GM19238 (cell line): ENCODE measurements around the gene NANS.

Experiments
- DNase-seq: peaks from one replicate; pipeline ENCODE4 v3.0.0; 2011; ENCODE audit warnings: low spot score; ENCODE audit not compliant: insufficient read length

The NANS gene

DNA sequence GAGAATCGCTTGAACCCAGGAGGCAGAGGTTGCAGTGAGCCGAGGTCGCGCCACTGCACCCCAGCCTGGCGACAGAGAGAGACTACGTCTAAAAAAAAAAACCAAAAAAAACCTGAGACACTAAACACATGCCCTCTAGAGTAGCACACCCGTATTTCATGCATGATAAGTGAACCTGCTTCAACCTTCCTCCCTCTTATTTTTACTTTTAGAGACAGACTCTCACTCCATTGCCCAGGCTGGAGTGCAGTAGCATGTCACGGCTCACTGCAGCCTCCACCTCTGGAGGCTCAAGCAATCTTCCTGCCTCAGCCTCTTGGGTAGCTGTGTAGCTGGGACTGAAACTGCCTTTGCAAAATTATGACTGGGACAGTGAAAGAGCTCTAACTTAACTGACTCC lies 17.6 kb upstream of the NANS start:
- DNase-seq: no peak

- DNase-seq: no peak
Observed at GRCh38 chr9:98039607-98040017, 16.9 kb upstream of the NANS start.

- no peak for DNase-seq
Observed at GRCh38 chr9:98040212-98040611, 16.3 kb upstream of the NANS start.

DNA sequence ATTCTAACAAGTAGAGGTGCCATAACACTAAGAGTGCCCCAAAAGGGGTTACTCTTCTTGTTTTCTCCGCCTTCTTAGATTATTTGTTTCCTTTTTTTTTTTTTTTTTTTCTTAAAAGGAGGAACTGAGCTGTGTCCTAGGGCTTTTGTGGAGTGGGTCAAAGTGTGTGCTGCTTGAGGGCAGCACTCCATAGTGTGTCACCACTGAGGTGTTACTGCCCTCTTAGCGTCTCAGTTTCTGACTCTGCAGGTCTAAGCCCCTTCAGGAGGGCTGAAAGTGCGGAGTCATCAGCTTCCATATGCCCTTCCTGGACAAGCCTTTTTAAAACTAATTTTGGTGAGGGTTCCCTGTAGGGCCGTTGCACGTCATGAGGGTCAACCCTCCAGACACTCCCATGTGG lies 12.6 kb upstream of the NANS start:
- DNase-seq: no peak

DNA sequence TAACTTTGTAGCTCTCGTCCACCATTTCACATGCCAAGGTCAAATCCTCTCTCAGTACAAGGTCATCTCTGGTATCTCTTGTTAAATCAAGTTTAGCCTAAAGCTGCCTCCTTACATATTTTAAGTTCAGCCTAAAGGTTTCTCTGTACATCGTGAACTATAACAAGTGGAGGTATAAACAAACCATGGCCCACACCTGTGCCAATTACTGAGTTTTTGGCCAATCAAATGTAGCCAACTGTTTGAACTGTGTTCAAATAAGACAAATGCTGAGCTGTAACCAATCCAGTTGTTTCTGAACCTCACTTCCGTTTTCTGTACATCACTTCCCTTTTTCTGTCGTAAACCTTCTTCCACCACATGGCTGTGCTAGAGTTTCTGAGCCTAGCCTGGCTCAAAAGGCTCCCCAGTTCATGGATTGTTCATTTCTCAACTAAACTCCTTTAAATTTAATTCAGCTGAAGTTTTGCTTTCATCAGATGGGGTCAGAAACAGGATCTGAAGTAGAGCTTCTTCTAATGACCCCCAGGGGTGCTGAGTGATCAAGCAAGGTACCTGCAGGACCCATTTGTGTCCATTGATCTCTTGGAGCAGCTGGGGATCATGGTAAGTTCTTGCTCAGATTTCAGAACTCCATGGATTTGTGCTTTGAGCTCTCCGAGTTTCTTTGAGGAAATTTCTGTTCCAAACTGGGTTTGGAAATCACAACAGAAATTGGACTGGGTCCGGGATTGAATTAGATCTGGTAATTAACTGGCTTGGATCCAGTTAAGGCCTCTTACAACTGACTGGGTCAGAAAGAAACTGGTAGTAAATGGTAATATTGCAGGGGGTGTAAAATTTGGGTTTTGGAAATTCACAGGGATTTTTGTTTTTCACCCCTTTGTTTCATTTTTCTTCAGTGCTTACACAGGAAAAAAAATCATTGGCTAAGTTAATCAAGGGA lies 11.0 kb upstream of the NANS start:
- no peak for DNase-seq

GRCh38 chr9:98046180-98046543 lies 10.4 kb upstream of the NANS start:
- DNase-seq: no peak

DNA sequence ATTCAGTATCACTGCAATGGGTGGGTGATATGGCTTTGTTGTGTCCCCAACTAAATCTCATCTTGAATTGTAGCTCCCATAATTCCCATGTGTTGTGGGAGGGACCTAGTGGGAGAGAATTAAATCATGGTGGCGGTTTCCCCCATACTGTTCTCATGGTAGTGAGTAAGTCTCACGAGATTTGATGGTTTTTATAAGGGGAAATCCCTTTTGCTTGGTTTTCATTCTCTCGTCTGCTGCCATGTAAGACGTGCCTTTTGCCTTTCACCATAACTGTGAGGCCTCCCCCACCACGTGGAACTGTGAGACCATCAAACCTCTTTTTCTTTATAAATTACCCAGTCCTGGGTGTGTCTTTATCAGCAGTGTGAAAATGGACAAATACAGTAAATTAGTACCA lies 9.5 kb upstream of the NANS start:
- DNase-seq: no peak

GRCh38 chr9:98049288-98050072 lies 7.1 kb upstream of the NANS start:
- no peak for DNase-seq

DNA sequence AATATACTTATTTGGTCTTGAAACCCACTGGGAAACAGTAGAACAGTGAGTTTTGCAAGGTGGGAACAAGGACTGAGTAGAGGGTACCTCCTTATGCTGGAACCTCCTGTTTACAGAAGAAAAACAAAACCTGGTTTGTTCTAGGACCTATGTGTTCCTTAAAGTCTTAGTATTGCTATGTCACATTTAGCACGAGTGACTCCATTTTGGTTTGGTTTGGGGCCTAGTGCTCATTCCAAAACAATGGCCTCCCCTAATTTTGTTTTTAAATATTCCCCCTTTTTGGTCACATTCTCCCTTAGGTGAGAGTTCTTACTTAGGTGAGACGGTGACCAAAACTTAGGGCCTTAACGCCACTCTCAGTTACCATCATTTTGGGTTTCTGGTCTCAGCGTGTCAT lies 6.2 kb upstream of the NANS start:
- no peak for DNase-seq

DNA sequence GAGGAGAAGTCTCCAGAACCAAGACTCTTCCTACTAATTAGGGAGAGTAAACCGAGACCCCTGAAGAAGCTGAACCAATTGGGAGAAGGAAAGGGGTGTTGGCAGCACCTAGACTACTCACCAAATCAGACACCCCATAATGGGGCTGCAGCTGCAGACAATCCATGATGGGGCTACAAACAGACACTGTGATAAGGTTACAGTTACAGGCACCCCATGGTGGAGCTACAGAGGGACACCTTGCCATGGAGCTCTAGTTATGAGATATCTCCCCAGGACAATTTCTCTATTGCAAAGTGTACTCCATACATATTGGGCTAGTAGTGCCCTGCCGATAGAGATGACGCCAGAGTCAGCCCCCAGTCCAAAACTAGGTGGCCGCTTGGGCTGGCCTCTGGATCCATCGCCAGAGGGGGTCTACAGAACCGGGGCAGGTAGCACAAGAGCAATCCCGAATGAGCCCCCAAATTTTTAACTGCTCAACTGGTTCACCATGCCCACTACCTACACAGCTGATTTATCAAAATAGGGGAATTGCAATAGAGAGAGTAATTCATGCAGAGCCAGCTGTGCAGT lies 2.1 kb upstream of the NANS start:
- no peak for DNase-seq

DNA sequence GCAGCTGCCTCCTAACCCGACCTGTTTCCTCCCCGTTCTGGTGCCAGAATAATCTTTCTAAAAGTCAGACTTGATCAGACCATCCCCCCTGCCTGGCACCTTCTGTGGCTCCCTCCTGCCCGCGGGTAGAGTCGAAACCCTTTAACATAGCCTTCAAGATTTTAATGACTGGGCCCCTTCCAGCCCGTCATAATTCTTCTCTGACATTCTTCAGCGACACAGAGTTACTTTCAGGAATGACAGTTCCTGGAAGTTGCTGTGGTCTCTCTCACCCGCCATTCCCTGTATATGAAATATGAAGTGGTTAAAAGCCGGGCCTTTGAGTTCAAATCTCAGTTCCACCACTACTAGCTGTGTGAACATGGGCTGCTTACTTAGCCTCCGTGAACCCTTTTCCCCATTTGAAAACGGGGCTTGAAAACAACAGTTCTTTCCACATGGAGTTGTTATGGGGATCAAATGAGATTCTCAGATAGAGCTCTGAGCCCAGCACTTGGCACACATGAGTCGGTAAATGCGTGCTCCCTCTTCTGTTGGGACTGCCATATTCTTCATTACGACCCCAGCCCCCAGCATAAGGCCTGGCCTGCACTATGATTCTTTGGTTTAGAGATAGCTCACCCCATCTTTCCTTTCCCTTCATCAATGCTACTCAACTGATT lies 737 bp downstream of the NANS start:
- no peak for DNase-seq

- no peak for DNase-seq
Observed at GRCh38 chr9:98062161-98062560, 5.6 kb downstream of the NANS start.

DNA sequence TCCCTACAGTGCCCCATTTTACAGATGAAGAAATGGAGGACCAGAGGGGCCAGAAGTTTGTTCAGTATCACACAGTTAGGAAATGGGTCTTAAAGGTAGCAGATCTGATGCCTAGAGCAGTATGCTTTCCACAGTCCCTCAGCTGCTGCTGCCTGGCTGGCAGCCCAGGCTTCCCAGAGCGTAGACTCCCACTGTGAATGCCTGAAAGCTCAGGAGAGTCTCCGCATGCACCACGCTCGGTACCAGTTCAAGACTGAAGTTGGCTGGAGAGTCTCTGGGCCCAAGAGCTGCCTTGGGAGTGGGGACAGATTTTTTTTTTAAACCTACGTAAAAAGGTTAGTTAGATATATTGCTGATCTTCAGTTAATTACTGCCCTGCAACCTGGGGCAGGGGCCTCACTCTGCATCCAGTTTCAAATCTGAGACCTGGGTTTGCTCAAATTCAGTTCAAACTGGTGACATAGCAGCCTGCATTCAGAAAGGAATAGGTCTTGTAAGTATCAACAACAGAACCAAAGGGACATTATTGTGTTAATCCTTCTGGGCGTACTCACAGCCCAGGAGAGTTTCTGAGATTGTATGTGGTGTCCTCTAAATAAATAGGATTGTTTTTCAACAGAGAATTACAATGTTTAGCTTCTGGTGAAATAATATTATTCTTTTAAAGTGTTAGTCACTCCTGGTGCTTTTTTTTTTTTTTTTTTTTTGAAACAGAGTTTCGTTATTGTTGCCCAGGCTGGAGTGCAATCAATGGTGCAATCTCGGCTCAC lies 8.3 kb downstream of the NANS start:
- DNase-seq: no peak

- no peak for DNase-seq
Observed at GRCh38 chr9:98066235-98066634, 9.7 kb downstream of the NANS start.

GRCh38 chr9:98067184-98067583 lies 10.7 kb downstream of the NANS start:
- DNase-seq: no peak

GRCh38 chr9:98069551-98069950 lies 13.0 kb downstream of the NANS start:
- DNase-seq: no peak

GRCh38 chr9:98070704-98071103 lies 14.2 kb downstream of the NANS start:
- no peak for DNase-seq

- DNase-seq: no peak
Observed at GRCh38 chr9:98071737-98072136, 15.2 kb downstream of the NANS start.

DNA sequence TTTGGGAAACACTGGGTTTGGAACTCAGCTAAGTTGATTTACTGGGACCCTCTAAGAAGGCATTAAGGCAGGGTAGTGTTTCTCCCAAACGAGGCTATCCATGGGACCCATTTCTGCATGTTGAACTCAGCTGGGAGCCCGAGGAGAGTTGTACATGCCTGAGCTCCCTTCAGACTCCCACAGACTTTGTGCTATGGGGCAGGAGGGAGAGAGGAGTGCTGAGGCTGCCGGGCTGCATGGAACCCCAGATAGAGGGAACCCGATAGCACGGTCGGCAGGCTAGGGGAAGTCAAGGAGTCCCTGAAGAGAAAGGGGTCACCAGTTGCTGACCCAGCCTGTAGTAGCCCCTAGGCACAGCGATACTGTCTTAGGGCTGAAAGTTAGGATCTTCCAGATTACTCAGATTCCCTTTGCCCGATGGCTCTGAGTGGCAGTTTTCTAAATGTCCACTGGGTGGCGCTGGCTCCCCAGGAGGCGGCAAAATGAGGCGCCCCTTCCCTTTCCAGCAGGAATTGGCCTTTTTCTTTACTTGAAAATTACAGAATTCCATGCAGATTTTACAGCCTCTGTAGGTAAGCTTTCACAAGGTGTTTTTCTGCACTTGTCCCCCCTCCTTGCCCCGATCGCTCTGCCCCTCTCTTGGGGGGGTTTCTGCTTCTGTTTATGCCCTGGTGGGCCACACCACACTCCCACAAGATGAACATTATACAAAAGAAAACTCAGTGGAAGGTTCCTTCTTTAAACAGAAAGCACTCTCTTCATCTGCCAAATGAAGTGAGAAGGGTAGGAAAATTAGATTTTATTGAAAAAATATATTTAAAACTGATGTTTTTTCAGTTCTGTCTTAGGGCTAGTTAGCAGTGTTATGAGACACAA lies 17.8 kb downstream of the NANS start:
- peak; percentile 56 for DNase-seq

DNA sequence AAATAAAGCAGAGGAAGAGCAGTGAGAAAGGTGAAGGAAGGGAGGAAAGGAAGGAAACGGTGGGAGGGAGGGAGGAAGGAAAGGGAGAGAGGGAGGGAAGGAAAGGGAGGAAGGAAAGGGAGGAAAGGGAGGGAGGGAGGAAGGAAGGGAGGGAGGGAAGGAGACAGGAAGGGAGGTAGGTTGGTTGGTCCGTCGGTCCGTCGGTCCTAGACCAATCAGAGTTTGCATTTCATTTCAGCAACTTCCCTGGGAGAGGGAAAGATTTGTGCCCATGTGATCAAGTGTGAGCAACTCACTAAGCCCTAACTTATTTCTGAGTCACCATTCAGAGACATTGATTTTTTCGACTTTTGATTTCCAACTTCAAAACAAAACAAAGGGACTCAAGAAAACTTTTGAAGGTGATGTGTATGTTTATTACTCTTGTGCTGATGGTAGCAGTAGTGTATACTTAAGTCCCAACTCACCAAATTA lies 18.8 kb downstream of the NANS start:
- no peak for DNase-seq
